Neural cell (in vitro differentiated cells): ENCODE data around the gene CLIC3. TPM values are rescaled to one million over a fixed set of nuclear protein-coding genes. Genes with fewer than 3 reads are reported as not detected.

Experiments
- H2AFZ ChIP-seq: fragments of 200-600, 300-800 bp; sonication (generic), shearing (Covaris generic); 2 replicates; pipeline ENCODE4 v1.6.0; 2014; ENCODE audit warnings: low read depth, mild to moderate bottlenecking, antibody characterized with exemption, low read length, moderate library complexity
- H3F3A ChIP-seq: fragments of 200-600 bp; shearing (Covaris generic); 2 replicates; pipeline ENCODE4 v1.6.1; 2016; ENCODE audit warnings: mild to moderate bottlenecking, moderate library complexity, mixed read lengths, antibody characterized with exemption, low read length; ENCODE audit not compliant: insufficient read depth, poor library complexity, severe bottlenecking
- H3K27ac ChIP-seq: fragments of 200-600, 300-800 bp; sonication (generic), shearing (Covaris generic); 2 replicates; pipeline ENCODE4 v1.5.1; 2014; ENCODE audit warnings: mild to moderate bottlenecking, low read length, moderate library complexity
- H3K27me3 ChIP-seq: fragments of 300-800, 200-600 bp; sonication (generic), shearing (Covaris generic); 2 replicates; pipeline ENCODE4 v1.6.0; 2014; ENCODE audit warnings: mild to moderate bottlenecking, low read depth, low read length, moderate library complexity; ENCODE audit not compliant: insufficient read depth
- H3K36me3 ChIP-seq: fragments of 300-800, 200-600 bp; sonication (generic), shearing (Covaris generic); 2 replicates; pipeline ENCODE4 v1.5.1; 2014; ENCODE audit warnings: mild to moderate bottlenecking, antibody characterized with exemption, low read length, moderate library complexity; ENCODE audit not compliant: insufficient read depth
- H3K4me2 ChIP-seq: fragments of 300-800, 200-600 bp; sonication (generic), shearing (Covaris generic); 2 replicates; pipeline ENCODE4 v1.6.0; 2014; ENCODE audit warnings: mild to moderate bottlenecking, low read length
- H3K4me3 ChIP-seq: fragments of 300-800, 200-600 bp; sonication (generic), shearing (Covaris generic); 2 replicates; pipeline ENCODE4 v1.5.1; 2014; ENCODE audit warnings: mild to moderate bottlenecking, low read length, moderate library complexity
- H3K79me2 ChIP-seq: fragments of 200-600 bp; shearing (Covaris generic); replicated peaks from 2 replicates; pipeline ENCODE4 v1.6.0; 2014; ENCODE audit warnings: mild to moderate bottlenecking, low read length, moderate library complexity; ENCODE audit not compliant: insufficient read depth
- H3K9ac ChIP-seq: fragments of 300-800, 200-600 bp; sonication (generic), shearing (Covaris generic); 2 replicates; pipeline ENCODE4 v1.6.1; 2016; ENCODE audit warnings: mild to moderate bottlenecking, low read length, mixed read lengths
- H3K9me2 ChIP-seq: fragments of 200-600 bp; shearing (Covaris generic); 2 replicates; pipeline ENCODE4 v1.6.1; 2016; ENCODE audit warnings: mild to moderate bottlenecking, low read length, mixed read lengths; ENCODE audit not compliant: insufficient read depth
- H3K9me3 ChIP-seq: fragments of 200-600, 300-800 bp; sonication (generic), shearing (Covaris generic); 2 replicates; pipeline ENCODE4 v1.6.1; 2016; ENCODE audit warnings: mild to moderate bottlenecking, mixed run types, low read length, moderate library complexity, mixed read lengths
- H4K20me1 ChIP-seq: fragments of 200-600 bp; shearing (Covaris generic); 2 replicates; pipeline ENCODE4 v1.6.1; 2016; ENCODE audit warnings: mild to moderate bottlenecking, mixed run types; ENCODE audit not compliant: insufficient read depth
- EP300 ChIP-seq: fragments of 450-650 bp; conservative IDR thresholded peaks from 2 replicates; pipeline ENCODE4 v1.6.1; 2014; ENCODE audit warnings: antibody characterized with exemption, mild to moderate bottlenecking, moderate library complexity; ENCODE audit not compliant: poor library complexity, severe bottlenecking
- EZH2 ChIP-seq: fragments of 200-600, 300-800 bp; shearing (Covaris generic), sonication (generic); IDR thresholded peaks from 2 replicates; pipeline ENCODE4 v1.6.1; 2014; ENCODE audit warnings: antibody characterized with exemption, low read length, borderline replicate concordance, mild to moderate bottlenecking; ENCODE audit not compliant: insufficient read depth, poor library complexity, severe bottlenecking
- POLR2AphosphoS5 ChIP-seq: IDR thresholded peaks from 2 replicates; pipeline ENCODE4 v1.6.1; 2012
- REST ChIP-seq: IDR thresholded peaks from 2 replicates; pipeline ENCODE4 v1.6.1; 2012; ENCODE audit warnings: borderline replicate concordance
- polyA plus RNA-seq: library from polyadenylated mRNA; depleted of rRNA; stranded (reverse); fragments of >200 nt; gene quantifications from 2 replicates; pipeline ENCODE4 v1.2.3, GENCODE V29; 2014

Gene CLIC3
- polyA plus RNA-seq, 1 donor from 2014 or later: not detected

GRCh38 chr9:136990242-136990911 is 6.0 kb downstream of the CLIC3 start (continued):
- no peak for TF ChIP-seq REST

- no peak for TF ChIP-seq EZH2
- Histone ChIP-seq H3K27ac (no peak overlapping the region), H3K9me3 (no peaks in the 10 kb centered on the region), H3K79me2 (no peaks in the 10 kb centered on the region), H2AFZ (no peak overlapping the region), H3F3A (no peaks in the 10 kb centered on the region), H3K27me3 (peaks cover 28% of the 10 kb centered on the region), H3K4me3 (no peak overlapping the region), H4K20me1 (no peaks in the 10 kb centered on the region), H3K9me2 (no peaks in the 10 kb centered on the region), H3K36me3 (no peaks in the 10 kb centered on the region), H3K9ac (no peak overlapping the region), H3K4me2 (no peak overlapping the region)
Observed at GRCh38 chr9:136988872-136989271, 7.5 kb downstream of the CLIC3 start.

- no peaks in the 10 kb centered on the region for H4K20me1 ChIP-seq
- H3K4me3 ChIP-seq: no peak overlapping the region
- H2AFZ ChIP-seq: no peak overlapping the region
- no peak overlapping the region for H3K4me2 ChIP-seq
- H3F3A ChIP-seq: no peaks in the 10 kb centered on the region
- no peaks in the 10 kb centered on the region for H3K9me3 ChIP-seq
- H3K79me2 ChIP-seq: no peaks in the 10 kb centered on the region
- TF ChIP-seq EZH2 (no peak), EP300 (no peak), POLR2AphosphoS5 (no peak), REST (no peak)
- no peaks in the 10 kb centered on the region for H3K36me3 ChIP-seq
- no peak overlapping the region for H3K27ac ChIP-seq
- H3K27me3 ChIP-seq: peaks cover 35% of the 10 kb centered on the region
- H3K9ac ChIP-seq: no peak overlapping the region
- no peaks in the 10 kb centered on the region for H3K9me2 ChIP-seq
Observed at GRCh38 chr9:136985853-136986252, 10.5 kb downstream of the CLIC3 start.
